Caco-2 (cell line): Measurements from ENCODE around the gene CACNA2D4. TPM values are rescaled to one million over a fixed set of nuclear protein-coding genes. Genes with fewer than 3 reads are reported as not detected.
A peak's percentile ranks its signal among the peaks of the same experiment; 100 is the strongest.

ENCODE experiments used
- BruUV-seq: library from RNA; stranded (reverse); fragments of 400-500 nt; replicated peaks from 2 replicates; lab custom pipeline; 2021; lab: Mats Ljungman, UMichigan
- CTCF ChIA-PET: fragments of 300-600 bp; sonication (Branson Sonifier 250); formaldehyde crosslinking; loops from one replicate; lab custom pipeline; 2022; ENCODE audit warnings: antibody characterized with exemption; lab: Charles Lee
- POLR2A ChIA-PET: fragments of 300-600 bp; sonication (Branson Sonifier 250); formaldehyde crosslinking; loops from one replicate; lab custom pipeline; 2022; ENCODE audit warnings: antibody characterized with exemption; lab: Charles Lee
- DNase-seq, 2 experiments: peaks; one replicate each; pipeline versions ENCODE4 v3.0.0 to v3.0.0-alpha.2; 2020 to 2022
- H3K27me3 ChIP-seq: replicated peaks from 2 replicates; pipeline ENCODE4 v1.6.0; 2011; ENCODE audit warnings: low read length; ENCODE audit not compliant: control insufficient read depth, insufficient read depth
- H3K36me3 ChIP-seq: 2 replicates; pipeline ENCODE4 v1.5.1; 2011; ENCODE audit warnings: low read length; ENCODE audit not compliant: control insufficient read depth, insufficient read depth
- H3K4me1 ChIP-seq: fragments of 250-450 bp; sonication (Bioruptor Pico); 2 replicates; pipeline ENCODE4 v1.5.1; 2020; ENCODE audit warnings: mild to moderate bottlenecking
- H3K4me3 ChIP-seq: 2 replicates; pipeline ENCODE4 v1.5.1; 2011; ENCODE audit warnings: low read depth, mild to moderate bottlenecking, control low read depth, low read length
- H3K9me3 ChIP-seq: fragments of 250-450 bp; sonication (Bioruptor Pico); 2 replicates; pipeline ENCODE4 v1.5.1; 2020; ENCODE audit warnings: mild to moderate bottlenecking, moderate library complexity
- H3K27ac Mint-ChIP-seq: one replicate; pipeline ENCODE4 v1.8.0; 2022; ENCODE audit warnings: mixed read lengths; ENCODE audit not compliant: unreplicated experiment
- H3K27me3 Mint-ChIP-seq: one replicate; pipeline ENCODE4 v1.8.0; 2022; ENCODE audit warnings: mixed read lengths; ENCODE audit not compliant: insufficient read depth, unreplicated experiment
- H3K36me3 Mint-ChIP-seq: one replicate; pipeline ENCODE4 v1.8.0; 2022; ENCODE audit warnings: mild to moderate bottlenecking, mixed read lengths; ENCODE audit not compliant: insufficient read depth, unreplicated experiment
- H3K4me1 Mint-ChIP-seq: one replicate; pipeline ENCODE4 v1.8.0; 2022; ENCODE audit warnings: low read depth, mixed read lengths; ENCODE audit not compliant: unreplicated experiment
- H3K4me3 Mint-ChIP-seq: one replicate; pipeline ENCODE4 v1.8.0; 2022; ENCODE audit warnings: mild to moderate bottlenecking, moderate library complexity, mixed read lengths; ENCODE audit not compliant: unreplicated experiment
- H3K9me3 Mint-ChIP-seq: one replicate; pipeline ENCODE4 v1.8.0; 2022; ENCODE audit warnings: mixed read lengths; ENCODE audit not compliant: unreplicated experiment
- intact Hi-C: fragments of 100-400 bp; cut with micrococcal nuclease; formaldehyde crosslinking; loops from one replicate; pipeline ENCODE4 v1.10.0; 2022; ENCODE audit not compliant: unreplicated experiment
- total RNA-seq: library from RNA; stranded (reverse); gene quantifications from 2 replicates; pipeline ENCODE4 v1.2.3, GENCODE V29; 2022
- TF ChIP-seq, protein P1 (sequence below), 2 experiments: fragments of 200-600 bp in 1 of 2; IDR thresholded peaks; 1 replicate in 1 of 2; 2 replicates in 1 of 2; pipeline versions ENCODE4 v1.5.1 to v1.8.0; 2011 to 2022; ENCODE audit warnings: antibody characterized with exemption in 1 of 2, control low read depth in 1 of 2, inconsistent platforms in 1 of 2, low read depth in 1 of 2, low read length in 1 of 2, mild to moderate bottlenecking in 1 of 2, moderate library complexity in 1 of 2; ENCODE audit not compliant: insufficient read depth in 1 of 2, severe bottlenecking in 1 of 2, unreplicated experiment in 1 of 2

CACNA2D4 gene
- total RNA-seq, 1 experiment from 2014 or later: 2.2 TPM

DNA sequence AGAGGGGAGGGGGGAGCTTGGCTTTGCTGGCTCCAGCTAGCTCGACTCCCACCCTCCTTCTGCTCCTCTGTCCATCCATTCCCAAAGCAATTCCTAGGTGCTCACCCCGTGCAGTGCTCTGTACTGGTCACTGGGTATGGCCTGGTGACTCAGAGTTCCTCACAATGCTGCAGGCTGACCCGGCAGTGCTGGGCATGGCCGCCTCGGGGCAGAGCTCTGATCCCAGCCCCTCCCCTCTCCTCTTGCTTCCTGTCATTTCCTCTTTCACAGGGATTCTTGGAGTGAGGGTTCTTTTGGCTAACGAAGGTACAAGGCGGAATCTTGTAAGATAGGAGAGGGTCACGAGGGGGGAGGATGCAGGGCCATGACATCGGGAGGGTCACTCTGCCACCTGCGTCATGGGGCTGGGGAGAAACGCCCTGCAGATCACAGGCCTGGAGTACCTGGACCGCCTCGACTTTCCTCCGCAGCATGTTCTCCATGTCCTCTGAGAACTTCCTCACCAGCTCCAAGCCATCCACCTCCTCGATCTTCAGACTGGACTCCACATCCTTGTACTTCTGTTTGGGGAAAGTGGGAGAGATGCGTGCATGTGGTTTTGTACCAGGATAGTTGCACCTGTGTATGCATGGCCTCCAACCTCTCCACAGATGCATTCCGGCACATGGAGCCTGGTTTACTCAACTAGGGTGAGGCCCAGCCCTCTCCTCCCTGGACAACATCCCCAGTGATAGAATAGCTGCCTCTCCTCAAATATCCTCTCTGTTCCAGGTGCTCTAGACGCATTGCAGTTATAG lies 5.7 kb downstream of the CACNA2D4 start:
- TF ChIP-seq, protein P1, sequence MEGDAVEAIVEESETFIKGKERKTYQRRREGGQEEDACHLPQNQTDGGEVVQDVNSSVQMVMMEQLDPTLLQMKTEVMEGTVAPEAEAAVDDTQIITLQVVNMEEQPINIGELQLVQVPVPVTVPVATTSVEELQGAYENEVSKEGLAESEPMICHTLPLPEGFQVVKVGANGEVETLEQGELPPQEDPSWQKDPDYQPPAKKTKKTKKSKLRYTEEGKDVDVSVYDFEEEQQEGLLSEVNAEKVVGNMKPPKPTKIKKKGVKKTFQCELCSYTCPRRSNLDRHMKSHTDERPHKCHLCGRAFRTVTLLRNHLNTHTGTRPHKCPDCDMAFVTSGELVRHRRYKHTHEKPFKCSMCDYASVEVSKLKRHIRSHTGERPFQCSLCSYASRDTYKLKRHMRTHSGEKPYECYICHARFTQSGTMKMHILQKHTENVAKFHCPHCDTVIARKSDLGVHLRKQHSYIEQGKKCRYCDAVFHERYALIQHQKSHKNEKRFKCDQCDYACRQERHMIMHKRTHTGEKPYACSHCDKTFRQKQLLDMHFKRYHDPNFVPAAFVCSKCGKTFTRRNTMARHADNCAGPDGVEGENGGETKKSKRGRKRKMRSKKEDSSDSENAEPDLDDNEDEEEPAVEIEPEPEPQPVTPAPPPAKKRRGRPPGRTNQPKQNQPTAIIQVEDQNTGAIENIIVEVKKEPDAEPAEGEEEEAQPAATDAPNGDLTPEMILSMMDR (IDR thresholded peaks at IDR 0.05; ENCODE audit: insufficient read depth in 1 of 2, low read depth in 1 of 2, low read length in 1 of 2, severe bottlenecking in 1 of 2, unreplicated experiment in 1 of 2): no peak
- Histone ChIP-seq H3K4me1 (no peaks in the 10 kb centered on the region), H3K36me3 (no peaks in the 10 kb centered on the region), H3K27me3 (no peaks in the 10 kb centered on the region), H3K4me3 (no peak overlapping the region), H3K9me3 (no peaks in the 10 kb centered on the region)
- CTCF ChIA-PET: no interaction called here
- no TSS peak for BruUV-seq
- Mint-ChIP-seq H3K4me3 (no peak overlapping the region), H3K27ac (no peak overlapping the region), H3K36me3 (no peaks in the 10 kb centered on the region), H3K4me1 (no peaks in the 10 kb centered on the region), H3K27me3 (peaks cover 3% of the 10 kb centered on the region), H3K9me3 (no peaks in the 10 kb centered on the region)
- POLR2A ChIA-PET: no interaction called here
- intact Hi-C loops: no loop called here
- DNase-seq: peak in 1 of 2 experiments; percentile 28

DNA sequence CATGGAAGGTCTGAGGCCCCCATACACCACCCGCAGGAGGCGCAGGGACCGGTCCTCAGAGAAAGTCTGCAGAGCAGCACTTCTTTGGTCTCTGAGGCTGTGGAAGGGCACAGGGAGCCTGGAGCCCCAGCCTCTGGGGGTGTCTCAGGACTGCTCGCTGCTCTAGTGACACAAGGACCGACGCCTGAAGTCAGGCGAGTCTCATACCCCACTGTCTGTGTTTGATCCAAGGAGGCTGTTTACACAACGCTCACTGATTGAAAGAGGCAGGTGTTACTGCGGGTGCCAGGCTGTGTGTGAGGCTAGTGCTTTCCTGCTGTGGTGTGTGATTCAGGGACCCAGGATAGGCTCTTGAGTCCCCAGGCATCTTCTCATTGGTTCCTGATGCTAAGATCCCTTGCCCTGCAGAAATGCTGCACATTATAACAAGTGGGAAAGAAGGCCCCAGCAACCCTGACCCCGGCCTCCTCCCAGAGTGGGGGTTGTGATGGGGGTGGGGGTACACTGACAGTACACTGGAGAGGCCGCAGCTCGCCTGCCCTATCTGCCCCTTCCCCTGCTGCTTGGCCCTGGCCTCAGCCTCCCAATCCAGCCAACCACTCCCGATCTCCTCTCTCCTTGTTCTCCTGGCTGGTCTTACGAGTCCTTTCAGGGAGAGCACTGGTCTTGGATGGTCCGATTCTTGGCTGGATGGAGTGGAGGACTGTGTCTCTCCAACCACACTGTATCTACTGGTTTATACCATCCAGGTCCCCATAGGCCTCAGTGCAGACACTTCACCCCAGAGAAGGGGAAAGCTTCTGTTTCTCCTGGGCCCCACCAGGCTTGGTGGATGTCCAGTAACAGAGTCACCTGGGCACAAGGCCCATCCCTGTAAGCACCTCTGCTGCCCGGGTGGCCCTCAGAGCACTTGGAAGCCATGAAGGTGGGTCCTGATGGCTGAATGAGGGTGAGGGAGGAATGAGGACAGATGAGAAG lies 6.6 kb downstream of the CACNA2D4 start:
- Histone ChIP-seq H3K4me1 (no peaks in the 10 kb centered on the region), H3K27me3 (no peaks in the 10 kb centered on the region), H3K9me3 (no peaks in the 10 kb centered on the region), H3K36me3 (no peaks in the 10 kb centered on the region), H3K4me3 (no peak overlapping the region)
- no peaks in the 10 kb centered on the region for H3K4me1 Mint-ChIP-seq
- H3K36me3 Mint-ChIP-seq: no peaks in the 10 kb centered on the region
- H3K27me3 Mint-ChIP-seq: peaks cover 3% of the 10 kb centered on the region
- H3K4me3 Mint-ChIP-seq: no peak overlapping the region
- POLR2A ChIA-PET: no interaction called here
- peak in 1 of 2 experiments; percentile 31 for DNase-seq
- no peaks in the 10 kb centered on the region for H3K9me3 Mint-ChIP-seq
- TF ChIP-seq, protein P1 (IDR thresholded peaks at IDR 0.05; ENCODE audit: insufficient read depth in 1 of 2, low read depth in 1 of 2, low read length in 1 of 2, severe bottlenecking in 1 of 2, unreplicated experiment in 1 of 2): no peak
- CTCF ChIA-PET: interaction anchor here (0.9 kb wide), 1 partner anchor 28 kb away, joined by 5 read pairs; no protein-coding TSS in a partner anchor
- intact Hi-C loops: no loop called here
- no TSS peak for BruUV-seq
- H3K27ac Mint-ChIP-seq: no peak overlapping the region

DNA sequence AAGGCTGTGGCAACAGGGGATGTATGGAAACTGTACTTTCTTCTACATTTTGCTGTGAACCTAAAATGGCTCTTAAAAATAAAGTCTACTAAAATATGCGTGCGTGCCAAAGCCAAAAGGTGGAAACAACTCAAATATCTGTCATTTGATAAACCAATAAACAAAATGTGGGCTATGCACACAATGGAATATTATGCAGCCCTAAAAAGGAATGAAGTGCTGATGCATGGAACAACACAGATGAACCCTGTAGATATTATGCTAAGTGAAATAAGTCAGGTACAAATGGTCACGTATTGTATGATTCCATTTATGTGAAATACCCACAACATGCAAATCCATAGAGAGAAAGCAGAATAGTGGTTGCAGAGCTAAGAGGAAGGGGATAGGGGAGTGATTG lies 8.0 kb downstream of the CACNA2D4 start:
- no peak overlapping the region for H3K4me3 Mint-ChIP-seq
- H3K9me3 Mint-ChIP-seq: no peaks in the 10 kb centered on the region
- DNase-seq: no peak
- no peaks in the 10 kb centered on the region for H3K4me1 Mint-ChIP-seq
- ChIA-PET POLR2A (no interaction called here), CTCF (interaction anchor here (0.9 kb wide), 1 partner anchor 29 kb away, joined by 5 read pairs; no protein-coding TSS in a partner anchor)
- intact Hi-C loops: no loop called here
- no peak overlapping the region for H3K4me3 ChIP-seq
- TF ChIP-seq, protein P1 (IDR thresholded peaks at IDR 0.05; ENCODE audit: insufficient read depth in 1 of 2, low read depth in 1 of 2, low read length in 1 of 2, severe bottlenecking in 1 of 2, unreplicated experiment in 1 of 2): no peak
- H3K27ac Mint-ChIP-seq: no peak overlapping the region
- peaks cover 7% of the 10 kb centered on the region for H3K9me3 ChIP-seq
- BruUV-seq: no TSS peak
- no peaks in the 10 kb centered on the region for H3K27me3 ChIP-seq
- no peaks in the 10 kb centered on the region for H3K27me3 Mint-ChIP-seq
- H3K36me3 ChIP-seq: no peaks in the 10 kb centered on the region
- no peaks in the 10 kb centered on the region for H3K36me3 Mint-ChIP-seq
- no peaks in the 10 kb centered on the region for H3K4me1 ChIP-seq
